SU-DHL-6 (cell line): ENCODE data around the gene CYB5A.

Experiments
- EZH2phosphoT487 ChIP-seq: fragments of 200-600 bp; sonication (generic), shearing (Covaris generic); conservative IDR thresholded peaks from 2 replicates; pipeline ENCODE4 v1.6.1; 2018; ENCODE audit warnings: mild to moderate bottlenecking, antibody characterized with exemption, low read length, moderate library complexity, mixed read lengths
- TF ChIP-seq, protein P1 (sequence below): fragments of 200-600 bp; sonication (generic); IDR thresholded peaks from one replicate; pipeline ENCODE4 v1.5.1; 2017; ENCODE audit warnings: antibody characterized with exemption, mild to moderate bottlenecking, low read length, moderate library complexity; ENCODE audit not compliant: insufficient read depth, poor library complexity, severe bottlenecking

- TF ChIP-seq, protein P1, sequence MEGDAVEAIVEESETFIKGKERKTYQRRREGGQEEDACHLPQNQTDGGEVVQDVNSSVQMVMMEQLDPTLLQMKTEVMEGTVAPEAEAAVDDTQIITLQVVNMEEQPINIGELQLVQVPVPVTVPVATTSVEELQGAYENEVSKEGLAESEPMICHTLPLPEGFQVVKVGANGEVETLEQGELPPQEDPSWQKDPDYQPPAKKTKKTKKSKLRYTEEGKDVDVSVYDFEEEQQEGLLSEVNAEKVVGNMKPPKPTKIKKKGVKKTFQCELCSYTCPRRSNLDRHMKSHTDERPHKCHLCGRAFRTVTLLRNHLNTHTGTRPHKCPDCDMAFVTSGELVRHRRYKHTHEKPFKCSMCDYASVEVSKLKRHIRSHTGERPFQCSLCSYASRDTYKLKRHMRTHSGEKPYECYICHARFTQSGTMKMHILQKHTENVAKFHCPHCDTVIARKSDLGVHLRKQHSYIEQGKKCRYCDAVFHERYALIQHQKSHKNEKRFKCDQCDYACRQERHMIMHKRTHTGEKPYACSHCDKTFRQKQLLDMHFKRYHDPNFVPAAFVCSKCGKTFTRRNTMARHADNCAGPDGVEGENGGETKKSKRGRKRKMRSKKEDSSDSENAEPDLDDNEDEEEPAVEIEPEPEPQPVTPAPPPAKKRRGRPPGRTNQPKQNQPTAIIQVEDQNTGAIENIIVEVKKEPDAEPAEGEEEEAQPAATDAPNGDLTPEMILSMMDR: no peak
- TF ChIP-seq EZH2phosphoT487: no peak
Observed at GRCh38 chr18:74203811-74204210, 88.0 kb downstream of the CYB5A start.
